ENCODE measurements around the gene CLSTN3.

- TF ChIP-seq EP300 (IDR thresholded peaks at IDR 0.05; ENCODE audit: borderline replicate concordance in 1 of 2, low read depth in 1 of 2, low read length in 1 of 2): no peak
- no peak for TF ChIP-seq CTCF (IDR thresholded peaks at IDR 0.05)
- no peak for TF ChIP-seq EZH2phosphoT487 (IDR thresholded peaks at IDR 0.05; ENCODE audit: borderline replicate concordance, low read depth)
- no peak for TF ChIP-seq PBX3 (IDR thresholded peaks at IDR 0.05)
- no peak for TF ChIP-seq TCF12 (IDR thresholded peaks at IDR 0.05)
- no peak for TF ChIP-seq RCOR1 (IDR thresholded peaks at IDR 0.05; ENCODE audit: low read length)
- no peak for TF ChIP-seq CHD2 (IDR thresholded peaks at IDR 0.05; ENCODE audit: low read length, partially characterized antibody)
- TF ChIP-seq RXRA (IDR thresholded peaks at IDR 0.05; ENCODE audit: borderline replicate concordance, low read depth): no peak
- no peak for TF ChIP-seq TAF1 (IDR thresholded peaks at IDR 0.05; ENCODE audit: borderline replicate concordance, low read depth, low read length)
- TF ChIP-seq RAD21 (IDR thresholded peaks at IDR 0.05; ENCODE audit: low read length): no peak
- no peak for TF ChIP-seq FOSL2 (IDR thresholded peaks at IDR 0.05; ENCODE audit: borderline replicate concordance, low read depth)
- TF ChIP-seq ZBTB33 (IDR thresholded peaks at IDR 0.05; ENCODE audit: borderline replicate concordance, low read depth): no peak
- no peak for TF ChIP-seq MEF2A (IDR thresholded peaks at IDR 0.05; ENCODE audit: borderline replicate concordance, low read depth)
- no peak for TF ChIP-seq USF2 (IDR thresholded peaks at IDR 0.05; ENCODE audit: borderline replicate concordance, low read depth, low read length)
Measured at GRCh38 chr12:7197841-7198240, 67.7 kb downstream of the CLSTN3 start.

All from SK-N-SH (cell line).